Spleen (tissue), 7 donors: ENCODE results near the gene LRMDA.

ENCODE experiments used
- POLR2A ChIP-seq, 3 donors: fragments of 450-650 bp; IDR thresholded peaks; one replicate each; pipeline ENCODE4 v1.5.1; 2017; ENCODE audit warnings: antibody characterized with exemption in 3 of 3, mild to moderate bottlenecking in 1 of 3
- TF ChIP-seq, protein P1 (sequence below), 11 experiments: fragments of 200-600 bp in 7 of 11; fragments of 450-650 bp in 4 of 11; sonication (generic) in 4 of 11; IDR thresholded peaks in 8 of 11; conservative IDR thresholded peaks in 3 of 11; 1 replicate in 7 of 11; 2 replicates in 4 of 11; pipeline versions ENCODE4 v1.4.0 to v1.8.0; 2016 to 2021; ENCODE audit warnings: antibody characterized with exemption in 11 of 11, inconsistent platforms in 4 of 11, mild to moderate bottlenecking in 1 of 11
- donor health status: DM: no; HTN: no; CAD: no; lungs with moderate emphysema.
- donor health status: DM: no; HTN: no; CAD: no.
- donor health status: DM: no; HTN: no; CAD: no.

DNA sequence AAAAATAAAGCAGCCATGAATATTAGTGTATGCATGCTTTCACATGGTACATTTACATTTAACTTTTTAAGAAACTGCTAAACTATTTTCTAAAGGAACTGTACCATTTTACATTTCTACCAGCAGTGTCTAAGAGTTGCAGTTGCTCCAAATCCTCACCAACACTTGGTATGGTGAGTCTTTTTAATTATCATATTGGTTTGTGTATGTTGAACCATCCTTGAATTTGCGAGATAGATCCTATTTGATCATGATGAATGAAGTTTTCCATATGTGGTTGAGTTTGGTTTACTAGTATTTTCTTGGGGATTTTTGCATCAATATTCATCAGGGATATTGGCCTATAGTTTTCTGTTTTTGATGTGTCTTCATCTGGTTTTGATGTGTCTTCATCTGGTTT is 1057.2 kb downstream of the LRMDA start:
- TF ChIP-seq, protein P1, sequence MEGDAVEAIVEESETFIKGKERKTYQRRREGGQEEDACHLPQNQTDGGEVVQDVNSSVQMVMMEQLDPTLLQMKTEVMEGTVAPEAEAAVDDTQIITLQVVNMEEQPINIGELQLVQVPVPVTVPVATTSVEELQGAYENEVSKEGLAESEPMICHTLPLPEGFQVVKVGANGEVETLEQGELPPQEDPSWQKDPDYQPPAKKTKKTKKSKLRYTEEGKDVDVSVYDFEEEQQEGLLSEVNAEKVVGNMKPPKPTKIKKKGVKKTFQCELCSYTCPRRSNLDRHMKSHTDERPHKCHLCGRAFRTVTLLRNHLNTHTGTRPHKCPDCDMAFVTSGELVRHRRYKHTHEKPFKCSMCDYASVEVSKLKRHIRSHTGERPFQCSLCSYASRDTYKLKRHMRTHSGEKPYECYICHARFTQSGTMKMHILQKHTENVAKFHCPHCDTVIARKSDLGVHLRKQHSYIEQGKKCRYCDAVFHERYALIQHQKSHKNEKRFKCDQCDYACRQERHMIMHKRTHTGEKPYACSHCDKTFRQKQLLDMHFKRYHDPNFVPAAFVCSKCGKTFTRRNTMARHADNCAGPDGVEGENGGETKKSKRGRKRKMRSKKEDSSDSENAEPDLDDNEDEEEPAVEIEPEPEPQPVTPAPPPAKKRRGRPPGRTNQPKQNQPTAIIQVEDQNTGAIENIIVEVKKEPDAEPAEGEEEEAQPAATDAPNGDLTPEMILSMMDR (IDR thresholded peaks at IDR 0.05 in 8 of 11, conservative IDR thresholded peaks at IDR 0.05 in 3 of 11), result no peak
- no peak for TF ChIP-seq POLR2A (IDR thresholded peaks at IDR 0.05)
